Measurements from ENCODE around the gene PLD1.
"Not testable (repeated sequence)": the region's sequence is repeated elsewhere in the genome, so short reads cannot be mapped to it uniquely, and the experiment has no call there.

PLD1 gene

DNA sequence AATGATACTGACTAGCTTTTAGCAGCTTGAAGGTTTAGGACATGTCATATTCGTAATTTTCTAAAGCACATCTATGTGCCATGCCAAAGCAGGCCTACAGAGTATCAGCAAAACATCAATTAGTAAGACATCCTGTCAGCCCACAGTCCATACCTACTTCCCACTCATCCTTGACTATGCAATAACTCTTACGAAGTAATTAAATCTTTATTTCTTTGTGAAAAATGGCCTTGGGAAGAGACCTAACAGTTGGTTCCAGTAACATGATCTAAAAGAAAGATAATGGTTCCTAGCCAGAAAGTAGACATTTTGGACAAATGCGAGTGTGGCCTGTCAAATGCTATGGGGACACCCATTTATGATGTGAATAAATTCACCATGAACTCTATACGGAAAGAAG is 177.5 kb downstream of the PLD1 start:
- TF ChIP-seq, protein P1, sequence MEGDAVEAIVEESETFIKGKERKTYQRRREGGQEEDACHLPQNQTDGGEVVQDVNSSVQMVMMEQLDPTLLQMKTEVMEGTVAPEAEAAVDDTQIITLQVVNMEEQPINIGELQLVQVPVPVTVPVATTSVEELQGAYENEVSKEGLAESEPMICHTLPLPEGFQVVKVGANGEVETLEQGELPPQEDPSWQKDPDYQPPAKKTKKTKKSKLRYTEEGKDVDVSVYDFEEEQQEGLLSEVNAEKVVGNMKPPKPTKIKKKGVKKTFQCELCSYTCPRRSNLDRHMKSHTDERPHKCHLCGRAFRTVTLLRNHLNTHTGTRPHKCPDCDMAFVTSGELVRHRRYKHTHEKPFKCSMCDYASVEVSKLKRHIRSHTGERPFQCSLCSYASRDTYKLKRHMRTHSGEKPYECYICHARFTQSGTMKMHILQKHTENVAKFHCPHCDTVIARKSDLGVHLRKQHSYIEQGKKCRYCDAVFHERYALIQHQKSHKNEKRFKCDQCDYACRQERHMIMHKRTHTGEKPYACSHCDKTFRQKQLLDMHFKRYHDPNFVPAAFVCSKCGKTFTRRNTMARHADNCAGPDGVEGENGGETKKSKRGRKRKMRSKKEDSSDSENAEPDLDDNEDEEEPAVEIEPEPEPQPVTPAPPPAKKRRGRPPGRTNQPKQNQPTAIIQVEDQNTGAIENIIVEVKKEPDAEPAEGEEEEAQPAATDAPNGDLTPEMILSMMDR (IDR thresholded peaks at IDR 0.05; ENCODE audit: low read depth, low read length), result no peak
- DNase-seq (ENCODE audit: extremely low read depth, low read depth), result no peak

DNA sequence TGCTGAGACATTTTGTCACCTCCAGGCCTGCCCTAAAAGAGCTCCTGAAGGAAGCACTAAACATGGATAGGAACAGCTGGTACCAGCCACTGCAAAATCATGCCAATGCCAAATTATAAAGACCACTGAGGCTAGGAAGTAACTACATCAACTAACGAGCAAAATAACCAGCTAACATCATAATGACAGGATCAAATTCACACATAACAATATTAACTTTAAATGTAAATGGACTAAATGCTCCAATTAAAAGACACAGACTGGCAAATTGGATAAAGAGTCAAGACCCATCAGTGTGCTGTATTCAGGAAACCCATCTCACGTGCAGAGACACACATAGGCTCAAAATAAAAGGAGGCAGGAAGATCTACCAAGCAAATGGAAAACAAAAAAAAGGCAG is 183.5 kb downstream of the PLD1 start:
- not testable (repeated sequence) for DNase-seq (ENCODE audit: extremely low read depth, low read depth)

DNA sequence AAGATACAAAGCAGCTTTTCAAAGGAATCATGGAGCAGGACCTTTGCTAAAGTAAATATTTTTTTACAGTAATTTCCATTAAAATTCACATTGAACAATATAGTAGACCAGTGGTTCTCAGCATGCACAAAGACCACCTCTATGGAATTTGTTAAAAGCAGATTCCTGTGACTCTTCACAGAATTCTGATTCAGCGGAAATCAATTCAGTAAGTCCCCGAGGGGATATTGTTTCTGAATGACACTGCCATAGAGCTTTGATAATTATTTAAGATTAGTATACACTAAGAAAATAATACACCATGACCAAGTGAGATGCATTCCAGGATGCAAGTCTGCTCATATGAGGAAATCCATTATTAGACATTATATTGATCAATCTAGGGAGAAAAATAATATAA is 188.2 kb downstream of the PLD1 start:
- TF ChIP-seq, protein P1 (IDR thresholded peaks at IDR 0.05; ENCODE audit: low read depth, low read length), result no peak
- no peak for DNase-seq (ENCODE audit: extremely low read depth, low read depth)

DNA sequence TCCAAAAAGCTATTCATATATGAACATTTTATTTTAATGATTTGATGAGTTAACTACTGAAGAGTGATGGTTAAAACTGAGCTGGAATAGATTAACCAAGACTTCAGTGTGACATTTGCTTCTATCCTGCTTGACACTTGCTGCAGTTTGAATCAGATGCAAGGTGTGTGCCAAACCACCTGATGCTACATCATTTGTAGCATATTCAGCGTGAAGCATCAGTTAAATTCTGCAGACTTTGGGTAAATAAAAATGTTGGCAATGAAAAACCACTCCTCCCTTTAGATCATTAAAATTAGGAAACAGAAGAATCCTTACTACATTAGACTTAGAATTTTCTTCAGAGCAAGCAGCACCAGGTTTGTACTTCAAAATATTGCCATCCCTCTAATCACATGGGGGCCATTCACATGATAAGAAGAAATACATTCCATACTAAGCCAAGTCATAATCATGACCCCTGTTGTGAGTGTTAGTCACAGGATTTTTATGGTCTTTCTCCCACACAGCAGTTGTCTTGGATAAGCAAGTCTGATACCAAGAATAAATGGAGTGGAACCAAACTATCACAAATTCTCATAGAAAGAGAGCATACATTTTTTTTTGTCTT is 189.4 kb downstream of the PLD1 start:
- TF ChIP-seq, protein P1 (IDR thresholded peaks at IDR 0.05; ENCODE audit: low read depth, low read length), result no peak
- DNase-seq (ENCODE audit: extremely low read depth, low read depth), result no peak

DNA sequence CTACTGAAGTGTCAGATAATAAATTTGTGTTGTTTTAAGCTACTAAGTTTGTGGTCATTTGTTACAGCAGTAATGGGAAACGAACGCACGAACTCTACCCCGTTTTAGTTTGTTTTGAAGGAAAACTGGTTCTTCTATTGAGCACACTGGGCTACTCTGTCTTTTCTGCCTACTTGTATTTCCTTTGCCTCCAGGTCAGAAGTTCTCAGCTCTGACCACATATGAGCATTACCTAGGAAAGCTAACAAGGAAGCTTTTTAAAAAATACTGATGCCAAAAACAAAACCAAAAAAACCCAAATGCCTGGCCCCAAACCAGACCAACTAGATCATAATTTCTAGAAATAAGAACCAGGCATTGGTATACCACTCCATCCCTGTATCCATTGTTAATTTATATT is 193.5 kb downstream of the PLD1 start:
- TF ChIP-seq, protein P1 (IDR thresholded peaks at IDR 0.05; ENCODE audit: low read depth, low read length), result no peak
- DNase-seq (ENCODE audit: extremely low read depth, low read depth), result no peak

DNA sequence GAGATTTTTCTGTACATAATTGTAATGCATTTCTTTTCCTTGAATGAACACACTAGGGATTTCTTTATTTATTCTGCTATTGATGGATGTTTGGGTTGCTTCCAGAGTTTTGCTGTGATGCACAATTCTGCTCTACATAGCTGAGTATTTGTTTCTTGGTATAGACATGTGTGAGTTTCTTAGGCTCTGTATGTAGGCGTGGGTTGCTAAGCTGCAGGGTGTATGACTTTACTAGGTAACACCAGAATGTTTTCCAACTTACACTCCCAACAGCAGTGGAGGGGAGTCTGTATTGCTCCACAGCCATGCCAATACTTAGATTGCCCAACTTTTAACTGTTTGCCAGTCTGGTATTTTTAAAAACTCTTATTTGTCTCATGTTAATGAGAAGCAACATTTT is 194.6 kb downstream of the PLD1 start:
- TF ChIP-seq, protein P1 (IDR thresholded peaks at IDR 0.05; ENCODE audit: low read depth, low read length), result no peak

DNA sequence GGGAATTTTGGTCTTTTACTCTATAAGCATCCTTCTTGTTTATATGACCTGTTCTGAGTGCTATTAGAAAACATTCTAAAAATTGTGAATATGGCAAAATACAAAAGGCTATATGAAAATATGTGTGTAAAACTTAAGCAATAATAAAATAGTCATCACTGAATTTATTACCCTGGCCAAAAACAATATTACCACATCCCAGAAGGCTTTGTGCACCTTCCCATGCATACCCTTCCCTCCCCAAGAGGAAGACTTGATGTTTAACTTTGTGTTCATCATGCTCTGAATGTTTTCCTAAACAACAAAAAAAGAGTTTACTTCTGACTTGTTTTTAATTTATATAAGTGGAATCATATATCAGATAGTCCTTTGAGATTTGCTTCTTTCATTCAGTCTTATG is 195.0 kb downstream of the PLD1 start:
- TF ChIP-seq, protein P1 (IDR thresholded peaks at IDR 0.05; ENCODE audit: low read depth, low read length), result no peak
- no peak for DNase-seq (ENCODE audit: extremely low read depth, low read depth)

More for the DNA sequence above, 194.6 kb downstream of the PLD1 start:
- no peak for DNase-seq (ENCODE audit: extremely low read depth, low read depth)

DNA sequence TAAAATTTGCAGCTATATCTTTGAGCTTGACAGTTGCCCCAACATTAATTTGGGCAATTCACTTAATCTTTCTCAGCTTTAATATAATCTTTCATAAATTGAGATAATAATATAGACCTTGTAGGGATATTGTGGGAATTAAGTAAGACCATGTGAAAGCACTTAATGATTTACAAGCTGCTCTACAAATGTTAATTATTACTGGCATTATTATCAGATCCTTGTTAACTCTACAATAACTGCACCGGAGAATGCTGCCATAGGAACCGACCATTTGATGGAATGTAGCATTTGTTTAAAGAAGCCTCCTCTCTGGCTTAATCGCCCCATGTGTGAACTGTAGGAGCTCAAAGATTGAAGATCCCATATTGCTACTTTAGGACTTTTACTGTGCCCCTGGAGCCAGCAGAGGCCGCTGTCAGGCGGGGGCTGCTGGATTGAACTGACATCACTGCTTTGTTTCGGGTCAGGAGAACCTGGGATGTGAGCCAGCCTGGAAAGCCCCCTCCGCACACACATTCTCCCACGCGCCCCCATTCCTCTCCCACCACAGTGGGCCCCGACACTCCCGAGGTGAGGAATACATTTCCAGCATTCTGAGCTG is 195.9 kb downstream of the PLD1 start:
- no peak for DNase-seq (ENCODE audit: extremely low read depth, low read depth)

More for the DNA sequence above, 195.9 kb downstream of the PLD1 start:
- TF ChIP-seq, protein P1 (IDR thresholded peaks at IDR 0.05; ENCODE audit: low read depth, low read length), result peak; percentile 52
